Measurements from ENCODE around the gene GRIN3B.

Gene GRIN3B

DNA sequence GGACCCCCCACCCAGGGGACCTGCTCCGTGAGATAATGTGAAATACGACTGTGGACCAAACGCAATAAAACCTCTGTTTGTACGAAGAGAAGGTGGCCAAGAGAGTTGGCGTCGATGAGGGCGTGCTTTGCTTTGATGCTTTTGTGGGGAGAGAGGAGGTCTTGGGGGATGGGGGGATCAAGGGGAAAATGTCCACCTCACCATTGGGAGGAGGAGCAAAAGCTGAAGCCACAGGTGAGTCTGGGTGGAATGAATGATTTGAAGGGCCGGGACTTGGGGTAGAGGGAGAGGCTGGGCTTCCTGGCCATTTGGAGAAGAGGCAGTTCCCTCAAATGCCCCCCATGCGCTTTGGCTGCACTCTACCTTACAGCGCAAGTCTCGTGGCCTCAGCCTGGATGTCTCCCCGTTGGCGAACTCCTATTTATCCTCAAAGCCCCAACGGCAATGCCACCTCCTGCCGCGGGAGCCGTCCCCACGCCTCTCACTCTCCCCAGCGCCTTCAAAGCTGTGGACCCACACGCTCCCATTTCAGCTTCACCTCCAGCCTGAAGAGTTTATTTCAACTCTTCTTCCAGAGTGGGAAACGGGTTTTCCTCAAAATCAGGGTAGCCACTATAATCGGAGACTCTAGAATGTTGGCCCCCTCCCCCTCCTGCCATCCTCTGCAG, 38.9 kb downstream of the GRIN3B start (continued):
- TF ChIP-seq, protein P1, sequence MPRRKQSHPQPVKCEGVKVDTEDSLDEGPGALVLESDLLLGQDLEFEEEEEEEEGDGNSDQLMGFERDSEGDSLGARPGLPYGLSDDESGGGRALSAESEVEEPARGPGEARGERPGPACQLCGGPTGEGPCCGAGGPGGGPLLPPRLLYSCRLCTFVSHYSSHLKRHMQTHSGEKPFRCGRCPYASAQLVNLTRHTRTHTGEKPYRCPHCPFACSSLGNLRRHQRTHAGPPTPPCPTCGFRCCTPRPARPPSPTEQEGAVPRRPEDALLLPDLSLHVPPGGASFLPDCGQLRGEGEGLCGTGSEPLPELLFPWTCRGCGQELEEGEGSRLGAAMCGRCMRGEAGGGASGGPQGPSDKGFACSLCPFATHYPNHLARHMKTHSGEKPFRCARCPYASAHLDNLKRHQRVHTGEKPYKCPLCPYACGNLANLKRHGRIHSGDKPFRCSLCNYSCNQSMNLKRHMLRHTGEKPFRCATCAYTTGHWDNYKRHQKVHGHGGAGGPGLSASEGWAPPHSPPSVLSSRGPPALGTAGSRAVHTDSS (tag by site-specific recombination; IDR thresholded peaks at IDR 0.05): no peak
- TF ChIP-seq ZNF558 (tag by site-specific recombination; IDR thresholded peaks at IDR 0.05) (no peak), ZFP3 (tag by site-specific recombination; IDR thresholded peaks at IDR 0.05; ENCODE audit: low read depth) (peak; percentile 99), ZNF449 (tag by site-specific recombination; IDR thresholded peaks at IDR 0.05) (no peak), ZNF561 (tag by site-specific recombination; IDR thresholded peaks at IDR 0.05; ENCODE audit: borderline replicate concordance) (0 out of 2 replicates have a peak, but pooled peaks have one; percentile 2), PRDM4 (tag by site-specific recombination; IDR thresholded peaks at IDR 0.05) (no peak), ZNF692 (tag by site-specific recombination; IDR thresholded peaks at IDR 0.05) (peak; percentile 61), ZNF837 (tag by site-specific recombination; IDR thresholded peaks at IDR 0.05) (no peak), ZNF391 (tag by site-specific recombination; IDR thresholded peaks at IDR 0.05; ENCODE audit: borderline replicate concordance, low read depth) (no peak), ZBTB6 (tag by site-specific recombination; IDR thresholded peaks at IDR 0.05) (no peak), SCRT2 (tag by site-specific recombination; IDR thresholded peaks at IDR 0.05) (peak; percentile 55; the same call in 1 of the 2 replicates), ZNF19 (tag by site-specific recombination; IDR thresholded peaks at IDR 0.05; ENCODE audit: low read depth) (no peak), ZNF114 (tag by site-specific recombination; IDR thresholded peaks at IDR 0.05) (no peak), SP3 (tag by site-specific recombination; IDR thresholded peaks at IDR 0.05) (no peak), ZNF366 (tag by site-specific recombination; conservative IDR thresholded peaks at IDR 0.05) (no peak; the same call in 1 of the 2 replicates), ZNF610 (tag by site-specific recombination; IDR thresholded peaks at IDR 0.05; ENCODE audit: borderline replicate concordance) (no peak), KLF7 (tag by site-specific recombination; IDR thresholded peaks at IDR 0.05; ENCODE audit: borderline replicate concordance) (no peak), ZNF660 (tag by site-specific recombination; IDR thresholded peaks at IDR 0.05) (no peak)
- TF ChIP-seq, protein P2, sequence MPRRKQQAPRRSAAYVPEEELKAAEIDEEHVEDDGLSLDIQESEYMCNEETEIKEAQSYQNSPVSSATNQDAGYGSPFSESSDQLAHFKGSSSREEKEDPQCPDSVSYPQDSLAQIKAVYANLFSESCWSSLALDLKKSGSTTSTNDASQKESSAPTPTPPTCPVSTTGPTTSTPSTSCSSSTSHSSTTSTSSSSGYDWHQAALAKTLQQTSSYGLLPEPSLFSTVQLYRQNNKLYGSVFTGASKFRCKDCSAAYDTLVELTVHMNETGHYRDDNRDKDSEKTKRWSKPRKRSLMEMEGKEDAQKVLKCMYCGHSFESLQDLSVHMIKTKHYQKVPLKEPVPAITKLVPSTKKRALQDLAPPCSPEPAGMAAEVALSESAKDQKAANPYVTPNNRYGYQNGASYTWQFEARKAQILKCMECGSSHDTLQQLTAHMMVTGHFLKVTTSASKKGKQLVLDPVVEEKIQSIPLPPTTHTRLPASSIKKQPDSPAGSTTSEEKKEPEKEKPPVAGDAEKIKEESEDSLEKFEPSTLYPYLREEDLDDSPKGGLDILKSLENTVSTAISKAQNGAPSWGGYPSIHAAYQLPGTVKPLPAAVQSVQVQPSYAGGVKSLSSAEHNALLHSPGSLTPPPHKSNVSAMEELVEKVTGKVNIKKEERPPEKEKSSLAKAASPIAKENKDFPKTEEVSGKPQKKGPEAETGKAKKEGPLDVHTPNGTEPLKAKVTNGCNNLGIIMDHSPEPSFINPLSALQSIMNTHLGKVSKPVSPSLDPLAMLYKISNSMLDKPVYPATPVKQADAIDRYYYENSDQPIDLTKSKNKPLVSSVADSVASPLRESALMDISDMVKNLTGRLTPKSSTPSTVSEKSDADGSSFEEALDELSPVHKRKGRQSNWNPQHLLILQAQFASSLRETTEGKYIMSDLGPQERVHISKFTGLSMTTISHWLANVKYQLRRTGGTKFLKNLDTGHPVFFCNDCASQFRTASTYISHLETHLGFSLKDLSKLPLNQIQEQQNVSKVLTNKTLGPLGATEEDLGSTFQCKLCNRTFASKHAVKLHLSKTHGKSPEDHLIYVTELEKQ (tag by site-specific recombination; IDR thresholded peaks at IDR 0.05; ENCODE audit: borderline replicate concordance): no peak
- TF ChIP-seq, protein P3, sequence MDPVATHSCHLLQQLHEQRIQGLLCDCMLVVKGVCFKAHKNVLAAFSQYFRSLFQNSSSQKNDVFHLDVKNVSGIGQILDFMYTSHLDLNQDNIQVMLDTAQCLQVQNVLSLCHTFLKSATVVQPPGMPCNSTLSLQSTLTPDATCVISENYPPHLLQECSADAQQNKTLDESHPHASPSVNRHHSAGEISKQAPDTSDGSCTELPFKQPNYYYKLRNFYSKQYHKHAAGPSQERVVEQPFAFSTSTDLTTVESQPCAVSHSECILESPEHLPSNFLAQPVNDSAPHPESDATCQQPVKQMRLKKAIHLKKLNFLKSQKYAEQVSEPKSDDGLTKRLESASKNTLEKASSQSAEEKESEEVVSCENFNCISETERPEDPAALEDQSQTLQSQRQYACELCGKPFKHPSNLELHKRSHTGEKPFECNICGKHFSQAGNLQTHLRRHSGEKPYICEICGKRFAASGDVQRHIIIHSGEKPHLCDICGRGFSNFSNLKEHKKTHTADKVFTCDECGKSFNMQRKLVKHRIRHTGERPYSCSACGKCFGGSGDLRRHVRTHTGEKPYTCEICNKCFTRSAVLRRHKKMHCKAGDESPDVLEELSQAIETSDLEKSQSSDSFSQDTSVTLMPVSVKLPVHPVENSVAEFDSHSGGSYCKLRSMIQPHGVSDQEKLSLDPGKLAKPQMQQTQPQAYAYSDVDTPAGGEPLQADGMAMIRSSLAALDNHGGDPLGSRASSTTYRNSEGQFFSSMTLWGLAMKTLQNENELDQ (tag by site-specific recombination; IDR thresholded peaks at IDR 0.05; ENCODE audit: low read depth): no peak
